ENCODE measurements around the gene AK4.

DNA sequence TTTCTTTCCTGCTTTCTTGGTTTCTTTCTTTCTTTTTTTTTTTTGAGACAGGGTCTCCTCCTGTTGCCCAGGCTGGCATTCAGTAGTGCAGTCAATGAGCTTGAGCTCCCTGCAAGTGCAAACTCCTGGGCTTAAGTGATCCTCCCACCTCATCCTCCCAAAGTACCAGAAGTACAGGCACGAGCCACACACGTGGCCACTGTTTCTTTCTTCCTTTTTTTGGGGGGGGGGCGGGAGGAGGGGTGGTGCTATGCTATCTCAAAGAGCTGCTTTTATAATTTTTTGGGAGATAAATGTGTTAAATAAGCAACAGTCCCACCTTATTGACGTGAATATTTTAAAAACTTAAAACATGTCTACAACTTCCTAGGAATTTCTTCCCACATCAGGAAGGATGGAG, 42.2 kb downstream of the AK4 start:
- TF ChIP-seq MAFK (IDR thresholded peaks at IDR 0.05; ENCODE audit: low read depth, low read length) (no peak), CEBPB (IDR thresholded peaks at IDR 0.05; ENCODE audit: low read depth, low read length) (no peak), RAD21 (IDR thresholded peaks at IDR 0.05; ENCODE audit: low read length) (no peak)
- TF ChIP-seq, protein P1, sequence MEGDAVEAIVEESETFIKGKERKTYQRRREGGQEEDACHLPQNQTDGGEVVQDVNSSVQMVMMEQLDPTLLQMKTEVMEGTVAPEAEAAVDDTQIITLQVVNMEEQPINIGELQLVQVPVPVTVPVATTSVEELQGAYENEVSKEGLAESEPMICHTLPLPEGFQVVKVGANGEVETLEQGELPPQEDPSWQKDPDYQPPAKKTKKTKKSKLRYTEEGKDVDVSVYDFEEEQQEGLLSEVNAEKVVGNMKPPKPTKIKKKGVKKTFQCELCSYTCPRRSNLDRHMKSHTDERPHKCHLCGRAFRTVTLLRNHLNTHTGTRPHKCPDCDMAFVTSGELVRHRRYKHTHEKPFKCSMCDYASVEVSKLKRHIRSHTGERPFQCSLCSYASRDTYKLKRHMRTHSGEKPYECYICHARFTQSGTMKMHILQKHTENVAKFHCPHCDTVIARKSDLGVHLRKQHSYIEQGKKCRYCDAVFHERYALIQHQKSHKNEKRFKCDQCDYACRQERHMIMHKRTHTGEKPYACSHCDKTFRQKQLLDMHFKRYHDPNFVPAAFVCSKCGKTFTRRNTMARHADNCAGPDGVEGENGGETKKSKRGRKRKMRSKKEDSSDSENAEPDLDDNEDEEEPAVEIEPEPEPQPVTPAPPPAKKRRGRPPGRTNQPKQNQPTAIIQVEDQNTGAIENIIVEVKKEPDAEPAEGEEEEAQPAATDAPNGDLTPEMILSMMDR (conservative IDR thresholded peaks at IDR 0.05; ENCODE audit: low read depth, low read length), result no peak

Measured in IMR-90 (cell line).